DOHH2 (cell line): Measurements from ENCODE around the gene GPX3.

ENCODE experiments used
- CTCF ChIP-seq: fragments of 200-600 bp; sonication (generic); IDR thresholded peaks from one replicate; pipeline ENCODE4 v1.5.1; 2014; ENCODE audit warnings: antibody characterized with exemption, mild to moderate bottlenecking, low read depth, low read length; ENCODE audit not compliant: poor library complexity, severe bottlenecking
- EZH2phosphoT487 ChIP-seq: fragments of 200-600 bp; sonication (generic); IDR thresholded peaks from 2 replicates; pipeline ENCODE4 v1.6.1; 2017; ENCODE audit warnings: borderline replicate concordance, mild to moderate bottlenecking, antibody characterized with exemption, low read length, moderate library complexity, mixed read lengths

GRCh38 chr5:151038412-151038745 is 18.0 kb downstream of the GPX3 start:
- TF ChIP-seq CTCF (no peak), EZH2phosphoT487 (no peak)
